ENCODE results near the gene GFPT2. TPM values are rescaled to one million over a fixed set of nuclear protein-coding genes. Genes with fewer than 3 reads are reported as not detected.

GFPT2 gene
- total and polyA plus RNA-seq, 9 of the 15 experiments (the other 6 are each of a cell fraction or from before 2014, with no cell fraction given), result 0.07 to 0.14 (median 0.08) TPM; not detected in 6

GRCh38 chr5:180316586-180316985, 36.5 kb downstream of the GFPT2 start:
- Histone ChIP-seq H3K36me3 (ENCODE audit: control insufficient read depth, insufficient read depth, low read length) (no peaks in the 10 kb centered on the region), H2AFZ (ENCODE audit: low read depth, low read length) (no peak overlapping the region), H3K27ac (ENCODE audit: extremely low read depth, low read depth, low read length) (no peak overlapping the region), H3K4me3 (no peak overlapping the region), H3K4me2 (ENCODE audit: insufficient read depth, low read length) (no peak overlapping the region), H3K4me1 (replicated peaks in 1 of 2; ENCODE audit: control insufficient read depth in 2 of 2, insufficient read depth in 2 of 2, low read length in 2 of 2) (peaks cover 0 to 6% of the 10 kb centered on the region in 2 experiments; a peak in 2 of 5 replicates), H3K27me3 (ENCODE audit: control insufficient read depth in 2 of 2, insufficient read depth in 2 of 2, low read length in 2 of 2) (peaks cover 43 to 58% of the 10 kb centered on the region in 2 experiments), H3K9me1 (ENCODE audit: control insufficient read depth, insufficient read depth, low read length) (no peaks in the 10 kb centered on the region), H3K79me2 (ENCODE audit: control insufficient read depth, insufficient read depth, low read length) (no peaks in the 10 kb centered on the region), H4K20me1 (replicated peaks; ENCODE audit: control insufficient read depth, insufficient read depth, low read length) (no peaks in the 10 kb centered on the region), H3K9ac (ENCODE audit: insufficient read depth in 1 of 2, low read depth in 2 of 2, low read length in 2 of 2) (no peak overlapping the region), H3K9me3 (replicated peaks; ENCODE audit: control insufficient read depth, insufficient read depth, low read depth, low read length) (no peaks in the 10 kb centered on the region)
- BruUV-seq (replicated peaks), result no TSS peak
- WGBS (ENCODE audit: insufficient coverage, low coverage, missing lambda C conversion rate), result 5% methylated on average over 20 of the region's 20 CpGs
- in situ Hi-C loops (cut with MboI), result no loop called here
- ChIA-PET CTCF (ENCODE audit: low intra/inter-chr PET ratio) (no interaction called here), POLR2A (interaction anchor here (0.6 to 1.9 kb wide), 4 partner anchors 8 to 120 kb away, joined by 3 to 5 read pairs (median 4); partner anchors contain the start of gene MAPK9)
- ATAC-seq (no peak), DNase-seq (ENCODE audit: extremely low read depth in 1 of 4, low spot score in 3 of 4) (no peak), FAIRE-seq (no peak)
- TF ChIP-seq E2F5 (CRISPR knock-in tag; IDR thresholded peaks at IDR 0.05) (no peak), CCAR2 (IDR thresholded peaks at IDR 0.05; ENCODE audit: low read depth, low read length) (no peak), TFE3 (CRISPR knock-in tag; IDR thresholded peaks at IDR 0.05) (no peak), L3MBTL2 (IDR thresholded peaks at IDR 0.05) (peak; percentile 67), E2F6 (IDR thresholded peaks at IDR 0.05; ENCODE audit: borderline replicate concordance in 1 of 2, extremely low read depth in 1 of 2, insufficient read depth in 1 of 2, insufficient read length in 1 of 2, low read depth in 1 of 2, low read length in 1 of 2, poor library complexity in 1 of 2, severe bottlenecking in 1 of 2) (peak; percentile 8 to 58)
- intact Hi-C loops (cut with micrococcal nuclease), result no loop called here

Data from K562 (cell line).